Germinal center (tissue), 1 donor: ENCODE measurements around the gene ARID3C.

Experiments
- DNase-seq: peaks from one replicate; pipeline ENCODE4 v3.0.0; 2012; ENCODE audit warnings: mixed read lengths, low spot score

ARID3C gene

DNA sequence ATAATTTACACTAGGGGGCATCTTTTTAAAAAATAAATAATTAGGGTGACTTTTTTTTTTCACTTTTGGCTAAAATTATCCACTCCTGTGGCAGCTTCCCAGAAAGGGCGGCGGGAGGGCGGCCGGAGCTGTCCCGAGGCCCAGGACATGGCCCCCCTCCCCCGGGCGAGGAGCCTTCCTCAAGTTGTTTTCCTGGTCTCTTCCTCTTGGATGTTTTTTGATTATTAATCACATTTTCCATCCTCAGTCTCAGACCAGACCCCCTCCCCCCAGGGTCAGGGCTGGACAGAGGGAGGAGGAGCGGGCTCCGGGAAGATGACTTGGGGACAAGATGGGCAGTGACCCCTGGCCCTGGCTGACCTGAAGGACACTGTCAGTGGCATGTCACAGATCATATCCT, 34.7 kb downstream of the ARID3C start:
- DNase-seq: no peak

DNA sequence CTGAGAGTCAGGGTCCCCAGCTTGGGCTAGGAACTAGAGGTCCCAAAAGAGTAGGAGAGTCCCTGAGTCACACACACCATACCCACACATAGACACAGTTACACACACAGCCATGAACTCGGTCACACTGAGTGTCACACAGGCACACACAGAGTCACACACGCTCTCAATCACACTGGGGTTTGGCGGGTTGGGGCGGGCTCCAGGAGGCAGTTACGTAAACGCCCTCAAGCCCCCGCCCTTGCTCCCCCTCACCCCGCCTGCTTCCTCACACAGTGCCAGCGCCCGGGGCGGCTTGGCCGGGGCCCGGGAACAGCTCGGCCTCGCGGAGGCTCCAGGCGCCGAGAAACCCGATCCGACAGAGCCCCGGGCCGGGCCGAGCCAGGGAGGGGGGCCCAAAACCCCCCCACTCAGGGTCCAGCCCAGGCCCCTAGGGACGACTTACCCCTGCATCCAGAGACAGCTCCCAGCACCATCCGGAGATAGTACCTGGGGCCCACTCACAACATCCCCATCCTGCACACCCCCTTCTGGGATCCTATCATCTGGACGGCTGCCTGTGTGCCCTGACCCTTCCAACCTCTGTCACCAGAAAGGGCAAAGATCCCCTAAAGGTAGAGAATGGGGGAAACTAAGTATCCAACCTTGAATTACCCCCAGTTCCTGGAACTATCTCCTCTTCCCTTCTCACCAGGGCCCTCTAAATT, 35.8 kb downstream of the ARID3C start:
- DNase-seq: no peak

DNA sequence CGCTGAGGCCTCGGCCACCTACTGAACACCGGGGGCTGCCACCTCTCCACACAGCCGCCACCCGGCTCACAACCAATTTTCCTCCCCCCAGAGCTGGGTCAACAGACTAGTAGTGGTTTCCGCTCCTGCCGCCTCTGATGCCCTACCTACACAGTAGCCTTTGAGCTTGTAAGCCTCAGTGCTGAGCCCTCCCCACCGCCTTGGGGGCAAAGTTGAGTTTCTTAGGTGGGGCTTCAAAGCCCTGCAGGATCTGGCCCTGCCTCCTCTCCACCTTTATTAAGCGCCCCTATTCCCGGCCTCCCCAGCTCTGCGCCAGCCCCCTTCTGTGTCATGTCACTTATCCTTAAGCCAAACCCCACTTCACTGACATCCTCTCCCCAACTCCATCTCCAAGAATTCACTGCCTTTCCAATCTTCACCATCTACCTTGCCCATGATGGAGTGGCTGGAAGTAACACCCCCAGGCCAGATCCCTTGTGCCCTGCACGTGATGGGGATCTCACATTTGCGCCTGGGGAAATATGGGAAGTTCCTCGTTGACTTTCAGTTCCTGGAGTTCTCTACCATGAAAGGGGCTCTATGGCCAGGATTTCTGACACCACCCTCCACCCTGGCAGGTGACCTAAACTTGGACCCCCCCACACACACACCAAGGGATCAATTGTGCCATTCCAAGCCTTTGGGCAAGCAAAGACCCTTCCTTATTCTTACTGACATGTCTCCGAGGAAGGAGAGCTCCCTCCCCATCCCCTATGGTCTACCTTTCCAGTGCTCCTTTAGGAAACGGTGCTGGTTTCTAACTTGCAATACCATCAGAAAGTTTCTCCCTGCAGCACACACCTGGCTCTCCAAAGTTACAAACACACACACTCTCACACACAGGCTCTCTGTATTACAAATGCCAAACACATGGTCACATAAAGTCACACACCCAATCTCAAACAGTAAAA, 36.7 kb downstream of the ARID3C start:
- peak; percentile 34 for DNase-seq

DNA sequence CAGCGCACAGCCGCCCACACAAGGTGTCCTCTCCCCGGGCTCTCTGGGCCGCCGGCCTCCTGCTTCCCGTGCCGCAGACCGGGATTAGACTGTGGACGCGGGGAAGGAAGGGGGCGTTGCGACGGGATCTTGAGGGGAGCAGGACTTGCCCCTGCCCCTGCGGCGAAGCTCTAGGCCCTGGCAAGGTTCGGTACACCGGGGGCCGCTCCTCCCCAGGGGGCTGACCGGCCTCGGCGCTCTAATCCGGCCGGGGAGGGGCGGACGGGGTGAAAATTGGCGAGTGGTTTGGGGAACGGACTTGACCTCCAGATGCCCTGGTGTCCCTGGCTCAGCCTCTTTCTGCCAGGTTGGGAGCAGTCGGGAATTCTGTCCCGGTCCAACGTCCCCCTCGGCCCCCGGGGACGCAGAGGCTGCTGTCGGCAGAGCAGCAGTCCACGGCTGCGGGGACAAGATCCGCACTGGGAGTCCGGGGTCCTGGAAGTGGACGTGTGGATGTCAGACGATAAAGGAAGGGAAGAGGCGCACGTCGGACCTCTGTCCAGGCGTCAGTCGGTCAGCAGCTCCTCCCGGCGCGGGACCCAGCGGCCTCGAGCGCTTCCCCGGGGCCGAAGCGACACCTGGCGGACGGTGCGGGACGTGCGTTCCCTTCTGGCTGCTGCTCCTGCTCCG, 37.5 kb downstream of the ARID3C start:
- DNase-seq: peak; percentile 88

DNA sequence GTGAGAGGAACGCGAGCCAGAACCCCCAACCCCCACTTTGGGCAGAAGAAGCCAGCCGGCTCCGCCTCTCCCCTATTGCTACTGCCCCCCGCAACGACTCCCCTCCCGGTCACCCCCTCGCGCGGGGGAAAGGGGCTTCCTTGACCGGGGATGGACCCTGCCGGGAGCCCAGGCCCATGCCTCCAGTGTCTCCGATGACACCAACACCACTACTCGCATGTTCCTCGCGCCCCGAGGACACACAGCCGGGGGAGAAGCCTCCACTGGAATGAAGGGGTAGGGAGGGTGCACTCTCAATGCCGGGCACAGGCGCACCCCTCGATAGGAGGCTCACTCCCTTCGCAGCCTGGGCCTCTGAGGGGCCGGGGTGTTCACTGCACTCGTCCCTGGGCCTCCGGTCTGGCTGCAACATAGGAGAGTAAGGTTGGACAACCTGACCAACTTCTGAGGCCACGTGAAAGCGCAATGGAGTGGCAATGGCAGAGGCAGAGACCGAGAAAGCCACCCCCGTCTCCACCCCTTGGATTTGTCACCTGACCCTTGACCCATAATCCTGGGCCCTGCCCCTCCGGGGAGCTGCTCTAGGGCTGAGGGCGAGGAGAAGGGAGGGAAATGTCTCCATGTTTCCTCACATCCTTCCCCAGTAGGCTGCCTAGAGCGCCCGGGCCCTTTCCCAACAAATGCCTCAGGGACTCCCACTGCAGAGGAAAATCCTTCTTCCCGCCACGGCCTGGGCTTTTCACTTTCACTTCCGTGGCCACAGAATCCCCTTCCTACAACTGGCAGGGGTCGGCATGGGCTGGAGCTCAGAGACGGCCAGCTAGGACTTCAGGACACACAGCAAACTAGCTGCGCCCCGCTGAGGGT, 38.3 kb downstream of the ARID3C start:
- peak; percentile 29 for DNase-seq

DNA sequence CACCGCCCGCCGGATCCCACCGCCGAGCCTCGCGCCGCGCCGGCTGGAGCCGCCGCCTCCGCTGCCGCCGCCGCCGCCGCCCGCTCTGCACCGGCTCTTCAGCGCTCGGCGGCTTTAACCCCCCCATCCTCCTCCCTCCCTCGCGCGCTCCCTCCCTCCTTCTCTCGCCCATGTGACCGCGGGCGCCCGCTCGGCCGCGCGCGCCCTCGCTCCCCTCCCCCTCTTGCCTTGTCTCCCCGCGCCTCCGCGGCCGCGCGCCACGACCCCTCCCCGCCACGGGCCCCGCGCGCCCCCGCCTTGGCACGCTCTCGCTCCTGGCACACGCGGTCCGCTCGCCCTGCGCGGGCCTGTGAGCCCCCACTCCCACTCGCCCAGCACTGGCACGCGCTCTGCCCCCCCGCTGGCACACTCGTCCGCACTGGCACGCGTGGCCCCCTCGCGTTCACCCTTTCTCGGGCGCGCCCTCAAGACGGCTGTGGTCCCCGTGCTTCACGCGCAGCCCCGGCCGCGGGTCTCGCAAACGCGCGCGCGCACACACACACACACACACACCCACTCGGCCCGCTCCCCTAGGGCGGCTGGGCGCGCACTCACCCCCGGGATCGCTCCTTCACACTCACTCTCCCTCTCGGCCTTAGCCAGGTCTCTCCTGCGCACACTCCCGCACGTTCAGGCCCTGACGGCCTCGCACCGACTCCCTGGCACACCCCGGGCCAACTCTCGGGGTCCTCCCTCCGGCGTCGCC, 39.1 kb downstream of the ARID3C start, which contains the start of gene CNTFR:
CNTFR (minus strand) TSS at position 89 of the 745 bp plus-strand sequence. CDS start 20,743 bp downstream, outside the sequence.
- peak; percentile 36 for DNase-seq

DNA sequence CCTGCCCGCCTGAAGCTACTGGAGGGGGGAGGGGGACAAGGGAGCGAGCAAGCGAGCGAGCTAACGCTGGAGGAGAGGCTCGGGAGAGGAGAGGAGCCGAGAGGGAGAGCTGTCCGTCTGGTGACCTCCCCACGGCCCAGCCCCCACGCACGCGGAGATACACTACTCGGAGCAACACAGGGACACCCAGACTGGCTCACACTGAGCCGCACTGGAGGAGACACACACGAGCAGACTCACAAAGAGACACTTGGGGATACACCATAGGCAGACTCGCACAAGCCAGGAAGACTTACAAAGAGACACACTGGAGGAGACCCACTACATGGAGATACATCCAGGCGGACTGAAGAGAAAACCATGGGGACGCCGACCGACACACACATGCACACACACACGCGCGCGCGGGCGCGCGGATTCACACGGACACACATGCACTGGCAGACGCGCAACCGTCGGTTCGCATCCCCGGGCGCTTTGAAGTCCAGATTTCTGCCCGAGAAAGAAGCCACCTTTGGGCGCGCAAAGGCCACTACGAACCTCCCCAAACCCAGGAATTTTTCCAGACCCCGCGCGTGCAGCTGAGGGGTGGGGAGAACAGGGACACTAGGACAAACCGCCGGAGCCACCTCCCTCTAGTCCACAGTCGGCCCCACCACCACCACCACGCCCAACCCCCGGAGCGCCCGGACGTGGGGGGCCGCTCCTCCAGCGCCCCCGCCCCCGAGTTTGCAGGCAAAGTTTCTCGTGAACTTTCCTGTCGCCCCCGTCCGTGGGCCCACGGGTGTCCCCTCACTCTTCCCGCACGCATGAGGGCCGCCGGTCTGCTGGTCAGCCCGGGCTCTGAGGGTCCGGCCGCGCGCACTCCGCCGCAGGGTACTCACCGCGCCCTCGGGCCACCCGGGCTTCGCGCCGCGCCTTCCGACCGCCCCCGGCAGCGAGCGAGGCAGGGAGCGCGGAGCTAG, 39.9 kb downstream of the ARID3C start:
- DNase-seq: no peak

DNA sequence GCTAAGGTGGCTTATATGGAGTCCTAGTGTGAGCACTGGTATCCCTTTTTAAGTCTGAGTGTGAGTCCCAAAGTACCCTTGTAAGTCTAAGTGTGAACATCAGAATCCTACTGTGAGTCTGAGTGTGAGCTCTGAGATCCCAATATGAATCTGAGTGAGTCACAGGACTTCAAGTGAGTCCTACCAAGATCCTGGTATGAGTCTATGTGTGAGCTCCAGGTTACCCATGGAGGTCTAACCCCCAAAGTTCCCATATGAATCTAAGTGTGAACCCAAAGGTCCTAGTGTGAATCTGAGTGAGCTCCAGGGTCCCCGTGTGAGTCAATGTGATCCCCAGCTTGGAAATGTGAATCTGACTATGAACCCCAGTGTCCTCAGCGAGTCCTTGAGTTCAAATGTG, 41.6 kb downstream of the ARID3C start:
- DNase-seq: no peak

DNA sequence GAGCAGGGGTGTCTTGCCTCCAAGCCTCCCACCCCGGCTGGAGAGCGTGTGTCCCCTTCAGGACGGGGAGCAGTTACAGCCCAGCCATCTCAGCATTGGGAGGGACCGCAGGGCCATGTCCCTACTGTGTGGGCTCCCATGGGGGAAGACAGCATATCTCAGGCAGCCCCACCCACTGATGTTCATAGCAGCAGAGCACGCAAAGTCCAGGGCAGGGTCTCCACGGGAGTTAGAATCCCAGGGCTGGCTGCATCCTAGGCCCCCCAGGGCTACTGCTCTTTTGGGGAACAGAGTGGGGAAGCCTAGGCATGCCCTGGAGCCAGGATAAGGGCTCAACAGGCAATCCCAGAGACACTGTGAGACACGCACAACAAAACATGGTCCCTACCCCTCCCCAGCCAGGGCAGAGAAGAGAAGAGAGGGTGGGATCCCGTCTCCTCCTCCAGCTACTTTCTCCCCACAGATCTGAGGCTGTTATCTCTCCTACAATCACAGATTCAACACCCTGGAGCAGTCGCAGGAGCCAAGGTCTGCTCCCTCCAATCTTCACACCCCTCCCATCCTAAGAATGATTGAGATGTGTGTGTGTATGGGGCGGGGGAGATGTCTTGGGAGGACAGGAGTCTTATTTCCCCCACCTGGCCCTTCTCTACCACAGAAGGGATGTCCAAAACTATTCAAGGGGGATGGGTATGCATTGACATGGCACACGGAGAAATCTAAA, 42.8 kb downstream of the ARID3C start:
- DNase-seq: no peak

DNA sequence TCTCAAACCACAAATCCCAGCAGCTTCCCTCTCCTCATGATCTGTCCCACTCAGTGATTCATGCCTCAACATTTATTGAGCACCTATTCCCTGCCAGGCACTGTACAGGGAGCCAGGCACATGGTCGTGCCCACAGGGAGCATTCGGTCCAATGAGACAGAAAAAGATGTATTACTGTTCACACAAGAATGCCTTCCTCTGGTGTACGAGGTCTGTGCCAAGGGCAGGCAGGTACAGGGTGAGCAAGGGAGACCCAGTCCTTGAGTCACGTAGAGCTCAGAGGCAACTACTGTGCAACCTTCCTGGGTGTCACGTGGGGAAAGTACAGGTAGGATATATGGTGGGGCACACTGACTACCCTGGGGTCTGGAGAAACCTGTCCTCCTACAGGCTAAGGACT, 43.9 kb downstream of the ARID3C start:
- DNase-seq: no peak

DNA sequence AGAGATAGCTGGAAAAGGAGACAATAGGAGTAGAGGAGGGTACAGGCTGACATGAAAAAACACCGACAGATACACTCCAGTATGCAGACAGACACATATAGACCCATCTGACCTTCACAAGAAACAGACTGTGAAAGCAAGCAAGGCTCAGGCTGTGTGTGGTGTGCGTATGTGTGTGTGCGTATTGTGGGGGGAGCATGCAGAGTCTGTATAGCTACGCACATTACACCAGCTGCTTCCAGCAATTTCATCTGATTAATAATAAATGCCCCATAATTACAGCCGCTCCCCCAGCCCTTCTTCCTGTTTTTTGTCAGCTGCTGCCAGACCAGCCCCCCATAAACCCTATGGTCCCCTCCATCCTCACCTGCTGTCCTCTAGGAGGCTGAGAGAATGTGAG, 46.1 kb downstream of the ARID3C start:
- no peak for DNase-seq

DNA sequence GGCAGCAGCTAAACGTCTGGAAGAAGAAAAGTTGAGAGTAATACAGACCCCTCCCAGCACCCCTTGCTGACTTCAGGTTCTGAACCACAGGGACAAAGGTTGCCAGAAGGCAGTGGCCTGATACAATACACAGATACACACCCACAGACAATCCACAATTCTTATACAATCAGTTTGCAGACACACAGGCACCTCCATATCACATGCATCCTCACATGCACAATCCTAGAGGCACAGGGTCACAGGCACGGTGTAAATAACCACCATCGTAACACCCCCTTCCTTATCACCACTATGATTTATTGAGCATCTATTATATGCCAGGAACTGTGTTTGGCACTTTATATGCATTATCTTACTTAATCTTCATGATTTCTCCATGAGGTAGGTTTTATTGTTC, 47.5 kb downstream of the ARID3C start:
- DNase-seq: no peak

DNA sequence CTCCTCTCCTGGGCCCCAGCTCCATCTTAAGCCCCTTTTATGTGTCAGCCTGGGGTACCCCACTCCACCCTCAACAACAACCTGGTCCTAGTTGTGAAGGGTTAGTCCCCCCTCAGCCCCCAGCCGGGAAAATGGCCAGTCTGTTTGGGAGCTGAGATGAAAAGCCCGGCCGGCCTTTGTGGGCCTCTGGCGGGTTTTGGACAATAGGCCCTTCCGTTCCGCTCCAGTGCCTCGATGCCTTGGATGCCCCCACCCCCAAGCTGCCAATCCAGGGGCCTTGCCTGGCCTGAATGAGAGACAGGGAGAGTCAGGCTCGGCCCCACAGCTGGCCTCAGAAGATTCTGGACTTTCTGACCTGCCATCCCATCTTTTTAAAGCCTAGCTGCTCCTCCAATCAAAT, 48.5 kb downstream of the ARID3C start:
- DNase-seq: no peak

DNA sequence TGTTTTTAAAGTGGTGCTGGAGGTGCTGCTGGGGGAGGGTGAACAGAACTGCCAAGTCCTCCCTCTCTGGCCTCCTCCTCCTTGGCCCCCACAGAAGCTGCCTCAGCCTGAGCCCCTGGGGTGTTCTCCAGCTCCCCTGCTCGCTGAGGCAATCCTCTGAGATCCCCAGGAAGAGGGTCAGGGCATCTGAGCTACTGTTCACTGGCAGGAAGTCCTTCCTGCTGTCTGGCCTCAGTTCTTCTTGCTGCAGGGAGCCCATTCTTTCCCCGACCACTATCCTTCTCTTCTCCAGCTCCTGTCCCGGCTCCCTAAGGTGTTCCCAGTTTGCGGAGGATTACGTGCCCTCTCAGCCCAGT, 49.1 kb downstream of the ARID3C start:
- no peak for DNase-seq

DNA sequence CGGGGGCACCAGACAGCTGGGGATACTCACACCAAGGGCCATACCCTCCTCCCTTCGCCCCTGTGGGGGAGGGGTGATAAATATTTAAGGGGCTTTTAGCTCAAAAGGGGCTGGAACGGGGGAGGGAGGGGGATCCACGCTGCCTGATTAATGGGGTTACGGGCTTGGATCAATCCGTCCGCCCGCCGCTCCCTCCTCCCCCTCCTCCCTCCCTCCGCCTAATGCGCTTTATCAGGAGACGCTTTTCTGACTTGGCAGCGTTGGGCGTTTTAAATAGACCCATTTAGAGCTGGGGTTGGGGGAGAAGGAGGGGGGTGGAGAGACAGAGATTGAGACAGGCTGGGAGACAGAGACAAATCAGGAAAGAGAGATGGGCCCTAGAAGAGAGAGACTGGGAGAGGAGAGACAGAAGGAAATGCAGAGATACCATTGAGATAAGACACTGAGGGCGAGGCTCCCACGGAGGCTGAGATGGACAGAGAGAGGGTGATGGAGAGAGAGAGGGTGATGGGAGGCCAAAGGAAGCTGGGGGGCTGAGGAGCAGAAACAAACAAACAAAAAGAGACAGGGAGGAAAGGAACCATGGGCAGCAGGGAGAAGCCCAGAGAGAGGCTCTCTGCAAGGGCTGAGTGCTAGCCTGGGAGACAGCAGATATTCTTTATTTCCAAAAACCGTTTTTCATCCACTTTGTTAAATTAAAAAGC, 49.6 kb downstream of the ARID3C start:
- no peak for DNase-seq

DNA sequence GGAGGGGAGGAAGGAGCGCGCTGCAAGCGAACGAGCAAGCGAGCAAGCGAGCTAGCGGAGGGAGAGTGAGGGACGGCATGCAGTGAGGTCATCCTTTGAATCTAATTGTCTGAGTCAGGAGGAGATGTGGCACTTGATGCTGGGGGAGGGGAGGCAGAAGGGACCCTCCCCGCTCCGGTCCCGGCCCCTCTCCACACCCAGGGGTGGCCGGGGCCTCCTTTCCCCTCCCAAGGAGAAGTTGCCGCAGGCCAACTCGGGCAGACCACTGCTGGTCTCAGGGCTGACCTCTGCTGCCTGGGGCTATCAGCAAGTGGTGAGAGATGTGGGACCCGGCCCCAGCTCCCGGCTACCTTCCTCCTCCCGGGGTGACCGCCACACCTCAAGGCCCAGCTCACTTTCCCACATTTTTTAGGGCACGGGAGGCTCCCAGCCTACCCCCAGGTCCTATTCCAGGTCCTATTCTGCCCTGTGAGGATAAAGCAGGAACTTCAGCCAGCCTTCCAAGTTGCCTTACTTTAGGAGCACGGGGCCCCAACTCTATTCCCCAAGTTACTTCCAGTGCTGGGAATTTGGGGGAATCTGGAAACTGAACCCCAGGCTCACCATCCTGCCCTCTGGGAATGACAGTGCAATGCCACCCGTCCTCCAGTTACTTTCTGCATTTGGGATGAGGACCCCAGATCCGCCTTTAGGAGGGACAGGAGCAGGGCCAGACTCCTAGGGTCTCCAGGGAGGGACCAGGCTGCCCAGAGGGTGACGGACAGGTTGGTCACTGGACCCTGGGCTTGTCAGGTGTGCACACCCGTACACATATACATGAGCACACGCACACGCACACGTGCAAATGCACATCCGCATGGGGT, 50.4 kb downstream of the ARID3C start:
- no peak for DNase-seq

DNA sequence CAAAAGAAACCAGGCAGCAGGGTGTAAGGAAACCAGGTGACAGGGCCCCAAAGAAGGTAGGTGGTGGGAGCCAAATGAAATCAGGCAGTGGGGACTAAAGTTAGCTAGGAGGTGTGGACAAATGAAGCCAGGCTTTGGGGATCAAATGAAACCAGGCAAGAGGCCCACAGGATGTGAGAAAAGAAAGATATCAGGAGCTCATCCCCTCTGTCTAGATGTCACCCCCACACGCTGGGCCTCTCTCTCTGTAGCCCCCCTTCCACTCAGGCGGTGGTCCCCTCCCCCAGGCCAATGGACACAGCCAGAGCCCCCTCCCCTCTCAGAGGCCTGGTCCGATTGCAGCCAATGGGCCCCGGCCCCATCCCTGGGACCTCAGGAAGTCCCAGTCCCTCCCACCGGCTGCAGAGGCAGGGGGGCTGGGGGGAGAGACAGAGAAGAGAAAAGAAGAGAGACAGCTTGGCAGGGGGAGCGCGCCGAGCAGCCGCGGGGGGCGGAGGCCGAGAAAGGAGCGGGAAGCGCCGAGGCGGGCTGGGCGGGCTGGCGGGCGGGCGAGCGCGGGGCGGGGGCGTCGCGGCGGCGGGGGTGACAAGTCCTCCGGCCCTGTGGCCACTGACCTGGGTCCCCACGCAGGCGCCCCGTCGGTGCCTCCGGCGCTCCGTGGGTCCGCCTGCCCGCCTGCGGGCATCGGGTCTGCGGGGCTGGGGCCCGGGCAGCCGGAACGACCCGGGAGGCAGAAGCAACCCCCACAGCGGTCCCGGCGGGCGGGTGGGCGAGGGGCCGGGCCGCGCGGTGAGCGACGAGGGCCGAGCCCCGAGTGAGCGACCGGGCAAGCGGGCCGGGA, 51.2 kb downstream of the ARID3C start:
- DNase-seq: no peak
